Measurements from ENCODE around the gene DLL1.

DNA sequence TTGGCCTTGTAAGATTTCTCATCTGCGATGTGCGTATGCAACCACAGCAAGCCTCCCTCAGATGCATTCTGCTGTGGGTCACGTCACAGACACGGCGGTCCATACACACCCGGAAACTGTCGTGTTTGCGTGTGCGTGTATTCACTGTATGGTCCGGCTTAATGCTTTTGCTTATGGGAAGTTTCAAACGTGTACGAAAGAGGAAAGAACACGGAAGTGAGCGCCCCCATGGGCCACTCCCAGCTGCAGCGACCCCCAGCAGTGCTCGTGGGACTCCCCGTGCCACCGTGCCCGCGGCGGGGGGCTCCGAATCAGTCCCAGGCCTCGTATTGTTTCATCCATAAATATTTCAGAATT is 10.2 kb downstream of the DLL1 start:
- TF ChIP-seq POLR2A (IDR thresholded peaks at IDR 0.05) (no peak), EP300 (IDR thresholded peaks at IDR 0.05) (no peak)
